ENCODE measurements around the gene RIC1. TPM values are rescaled to one million over a fixed set of nuclear protein-coding genes. Genes with fewer than 3 reads are reported as not detected.

RIC1 gene
- total and polyA plus RNA-seq, 2 of the 13 experiments (the other 11 are each of a cell fraction or from before 2014, with no cell fraction given), result 18.2 to 19.0 TPM

DNA sequence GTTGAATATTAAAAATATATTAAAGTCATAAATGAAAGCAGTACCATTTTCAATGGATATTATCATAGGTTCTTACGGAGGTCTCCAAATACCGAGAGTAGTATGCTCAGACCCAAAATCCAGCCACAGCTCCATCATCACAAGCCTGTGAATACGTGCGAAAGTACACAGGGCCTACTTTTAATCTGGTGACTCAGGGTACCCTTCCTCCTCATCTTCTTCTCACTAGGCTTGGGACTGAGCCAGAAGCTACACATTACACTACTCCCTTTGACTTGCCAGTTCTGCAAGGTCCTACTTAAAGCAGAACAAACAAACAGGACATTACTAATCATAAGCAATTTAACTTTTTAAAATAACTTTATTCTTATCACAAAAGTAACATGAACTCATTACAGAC is 7.6 kb upstream of the RIC1 start (continued):
- TF ChIP-seq AKNA (CRISPR knock-in tag; IDR thresholded peaks at IDR 0.05; ENCODE audit: borderline replicate concordance) (no peak), MIER2 (CRISPR knock-in tag; IDR thresholded peaks at IDR 0.05) (no peak)

GRCh38 chr9:5622016-5622415 is 6.9 kb upstream of the RIC1 start:
- H3K4me2 ChIP-seq (ENCODE audit: low read depth, low read length), result no peak overlapping the region
- ChIA-PET POLR2A (no interaction called here), CTCF (ENCODE audit: low intra/inter-chr PET ratio, low total read pairs) (no interaction called here)
- intact Hi-C loops (cut with micrococcal nuclease; ENCODE audit: unreplicated experiment) (no loop called here), in situ Hi-C loops (cut with HindIII; ENCODE audit: extremely low pct_ligation_motif_present, low pct_unique_long_range_greater_than_20kb) (no loop called here)
- no TSS peak for BruUV-seq (replicated peaks)
- 87% methylated on average over 3 of the region's 3 CpGs for WGBS (ENCODE audit: low lambda C conversion rate)
- no peak overlapping the region for H3K27ac ChIP-seq (ENCODE audit: extremely low read length, insufficient read depth, low read length)
- no peaks in the 10 kb centered on the region for H3K36me3 ChIP-seq (replicated peaks in 1 of 2; ENCODE audit: control insufficient read depth in 1 of 2, insufficient read depth in 2 of 2, low read length in 2 of 2)
- H3K4me1 ChIP-seq (ENCODE audit: insufficient read depth, low read length), result peaks cover 3% of the 10 kb centered on the region
- H2AFZ ChIP-seq (ENCODE audit: low read length), result no peak overlapping the region
- no peak overlapping the region for H3K4me3 ChIP-seq (replicated peaks in 1 of 3; ENCODE audit: insufficient read depth in 1 of 3, low read depth in 2 of 3, low read length in 3 of 3)
- no peak for ATAC-seq
- no peaks in the 10 kb centered on the region for H3K27me3 ChIP-seq (ENCODE audit: control insufficient read depth in 1 of 2, insufficient read depth in 2 of 2, low read length in 2 of 2)
- no peak overlapping the region for H3K9ac ChIP-seq (ENCODE audit: insufficient read depth, low read depth, low read length)
- H3K9me3 ChIP-seq (ENCODE audit: low read length), result no peaks in the 10 kb centered on the region
- no peak for DNase-seq (ENCODE audit: low spot score)
- H4K20me1 ChIP-seq (ENCODE audit: insufficient read depth, low read length), result no peaks in the 10 kb centered on the region
- TF ChIP-seq MXD1 (CRISPR knock-in tag; IDR thresholded peaks at IDR 0.05) (no peak), ZFP91 (CRISPR knock-in tag; IDR thresholded peaks at IDR 0.05; ENCODE audit: borderline replicate concordance) (no peak), RAD51 (IDR thresholded peaks at IDR 0.05; ENCODE audit: borderline replicate concordance) (no peak)
- no peak for FAIRE-seq
- H3K79me2 ChIP-seq (ENCODE audit: insufficient read depth, low read length), result no peaks in the 10 kb centered on the region
